SK-N-DZ (cell line): ENCODE data around the gene HES7.

Source experiments
- DNase-seq: peaks from one replicate; pipeline ENCODE4 v3.0.0-alpha.2; 2015; ENCODE audit warnings: low spot score

HES7 gene

DNA sequence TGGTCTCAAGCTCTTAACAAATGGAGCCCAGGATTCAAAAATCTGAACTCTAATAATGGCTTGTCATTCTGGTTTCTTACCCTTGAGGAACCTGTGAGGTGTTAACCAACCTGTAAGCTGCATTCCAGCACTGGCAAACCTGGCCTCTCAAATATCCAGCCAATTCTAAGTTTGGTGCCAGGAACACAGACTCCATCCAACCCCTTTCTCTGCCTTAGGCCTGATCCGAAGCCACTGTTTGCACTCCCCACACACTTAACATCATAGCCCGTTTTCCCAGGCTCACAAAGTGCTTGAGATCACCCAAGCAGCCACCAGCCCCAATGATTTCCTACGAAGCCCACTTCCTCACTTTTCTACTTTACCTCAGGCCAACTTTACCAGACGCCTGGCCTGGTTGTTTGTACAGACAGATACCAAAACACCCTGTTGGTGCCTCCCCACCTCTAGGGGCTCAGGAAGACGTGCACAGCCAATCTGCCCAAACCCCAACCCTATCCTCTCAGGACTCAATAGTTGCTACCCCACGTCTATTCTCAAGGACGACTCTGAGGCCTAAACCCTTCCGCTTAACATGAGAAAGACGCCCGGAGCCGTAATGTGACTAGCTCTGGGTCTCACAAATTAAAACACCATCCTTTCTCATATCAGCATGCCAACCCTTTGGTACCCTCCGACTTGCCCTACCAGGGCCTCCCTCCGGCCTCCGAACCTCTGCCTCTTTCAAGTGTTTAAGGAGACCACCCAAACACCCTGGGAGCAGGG, 31.5 kb upstream of the HES7 start:
- DNase-seq: no peak

DNA sequence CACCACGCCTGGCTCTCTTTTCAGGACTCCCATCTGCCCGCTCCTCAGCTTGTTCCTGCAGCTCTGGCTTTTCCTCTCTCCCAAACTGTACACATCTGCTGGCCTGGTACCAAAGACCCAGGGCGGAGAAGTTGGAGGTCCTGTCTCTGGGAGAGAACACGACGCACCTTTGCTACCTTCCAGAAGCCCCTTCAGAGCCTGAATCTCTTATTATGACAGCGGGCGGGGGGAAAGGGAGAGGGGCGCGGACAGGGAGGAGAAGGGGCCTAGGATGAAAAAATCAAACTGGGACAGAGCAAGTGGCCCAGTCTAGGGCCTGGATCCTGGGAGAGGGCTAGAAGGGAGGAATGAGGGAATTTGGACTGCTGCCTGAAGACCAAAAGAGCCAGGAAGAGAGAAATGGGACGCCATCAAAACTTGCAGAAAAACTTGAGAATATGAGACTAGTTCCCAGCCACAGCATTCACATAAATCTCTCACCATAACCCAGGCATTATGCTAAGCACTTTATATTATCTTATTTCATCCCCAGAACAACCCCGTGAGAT, 30.8 kb upstream of the HES7 start:
- DNase-seq: no peak

DNA sequence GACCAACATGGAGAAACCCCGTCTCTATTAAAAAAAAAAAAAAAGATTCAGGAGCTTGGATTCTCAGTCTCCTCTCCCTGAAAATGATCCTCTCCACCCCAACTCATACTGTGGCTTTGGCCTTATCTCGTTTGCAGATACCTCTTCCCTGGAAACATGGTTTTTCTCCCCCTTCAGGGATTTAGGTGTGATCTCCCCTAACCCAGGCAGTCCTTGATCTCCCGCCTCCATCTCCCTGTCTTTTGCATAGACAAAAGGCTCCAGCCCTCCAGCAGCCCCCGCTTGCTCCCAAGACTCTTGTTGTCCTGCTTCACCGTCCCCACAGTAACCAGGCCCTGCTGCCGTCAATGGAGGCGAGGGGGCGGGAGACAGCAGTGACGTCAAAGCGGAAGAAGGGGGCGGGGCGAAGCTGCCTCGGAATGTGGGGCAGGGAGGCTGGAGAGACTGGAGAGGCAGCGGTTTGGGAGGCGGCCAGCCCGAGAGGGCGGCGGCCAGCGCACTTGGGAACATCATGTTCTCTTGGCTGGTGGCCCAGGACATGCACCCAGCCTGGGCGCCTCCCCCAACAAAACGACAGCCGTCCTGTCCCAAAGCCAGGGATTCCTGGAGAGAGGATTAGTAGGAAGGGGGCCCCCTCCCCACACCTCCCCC, 30.2 kb upstream of the HES7 start:
- peak; percentile 88 for DNase-seq

DNA sequence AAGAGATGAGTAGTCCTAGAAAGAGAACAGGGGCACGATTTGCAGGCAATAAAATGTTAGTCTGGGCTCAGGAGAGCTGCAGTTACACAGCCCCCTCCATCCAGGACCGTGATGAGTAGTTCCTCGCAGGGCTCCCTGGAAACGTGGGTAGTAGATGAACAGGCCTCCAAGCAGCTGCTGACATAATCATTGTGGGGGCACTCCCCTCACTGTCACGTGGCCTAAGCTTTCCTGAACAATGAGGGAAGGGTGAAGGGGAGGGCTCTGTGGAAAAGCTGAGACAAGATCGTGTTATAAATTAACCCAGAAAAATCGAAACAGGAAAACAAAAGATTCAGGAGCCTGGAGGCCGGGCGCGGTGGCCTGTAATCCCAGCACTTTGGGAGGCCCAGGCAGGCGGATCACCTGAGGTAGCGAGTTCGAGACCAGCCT, 29.6 kb upstream of the HES7 start:
- peak; percentile 86 for DNase-seq

DNA sequence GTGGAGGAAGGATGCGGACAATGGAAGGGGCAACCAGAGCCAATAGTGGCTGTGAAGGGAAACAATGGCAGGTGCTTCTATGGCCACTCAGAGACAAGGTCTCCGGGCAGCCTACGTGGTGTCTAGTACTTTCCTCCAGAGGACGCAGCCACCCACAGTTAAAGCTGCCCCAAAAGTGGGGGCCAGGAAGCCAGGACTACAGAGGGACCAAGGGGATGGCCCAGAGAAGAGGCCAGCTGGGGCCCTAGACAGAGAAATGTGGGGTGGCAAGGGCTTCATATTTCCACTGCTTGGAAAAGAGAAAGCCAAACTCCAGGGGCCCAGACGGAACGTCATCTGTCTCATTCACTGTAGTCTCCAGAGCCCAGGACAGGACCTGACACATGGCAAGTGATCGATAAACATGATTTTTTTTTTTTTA, 29.1 kb upstream of the HES7 start:
- DNase-seq: no peak

DNA sequence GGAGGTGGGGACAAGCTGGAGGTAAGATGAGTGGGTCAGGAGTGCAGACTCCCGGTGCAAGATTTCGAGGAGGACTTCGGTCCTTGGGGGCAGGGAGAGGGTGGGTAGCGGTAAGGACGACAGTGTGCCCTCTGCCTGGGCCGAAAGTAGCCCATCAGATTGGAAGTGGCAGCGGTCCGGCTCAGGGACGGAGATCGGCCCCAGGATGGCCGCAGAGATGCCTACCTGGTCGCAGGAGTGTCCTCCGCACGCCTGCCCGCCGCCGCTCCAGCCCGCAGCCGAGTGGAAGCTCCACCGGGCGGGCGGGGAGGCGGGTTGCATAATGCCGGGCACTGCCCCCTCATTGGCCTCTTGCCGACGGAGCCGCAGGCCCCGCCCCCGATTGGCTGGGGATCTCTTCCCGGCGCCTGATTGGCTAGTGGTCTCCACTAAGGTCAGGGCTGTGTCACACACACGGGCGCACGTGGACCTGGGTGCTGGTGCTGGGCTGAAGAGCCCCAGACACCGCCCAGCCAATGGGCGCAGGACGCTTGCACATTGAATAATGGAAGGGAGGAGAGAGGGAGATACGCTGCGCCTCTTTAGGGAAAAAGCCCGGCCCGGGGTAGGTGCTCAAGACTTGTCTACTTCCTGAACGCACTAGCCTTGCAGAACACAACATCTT, 28.3 kb upstream of the HES7 start, which contains the start of gene PER1:
TSS of gene PER1 (minus strand) at position 293 of the 664 bp plus-strand sequence. CDS start 1,698 bp downstream, outside the sequence.
- peak; percentile 99 for DNase-seq

DNA sequence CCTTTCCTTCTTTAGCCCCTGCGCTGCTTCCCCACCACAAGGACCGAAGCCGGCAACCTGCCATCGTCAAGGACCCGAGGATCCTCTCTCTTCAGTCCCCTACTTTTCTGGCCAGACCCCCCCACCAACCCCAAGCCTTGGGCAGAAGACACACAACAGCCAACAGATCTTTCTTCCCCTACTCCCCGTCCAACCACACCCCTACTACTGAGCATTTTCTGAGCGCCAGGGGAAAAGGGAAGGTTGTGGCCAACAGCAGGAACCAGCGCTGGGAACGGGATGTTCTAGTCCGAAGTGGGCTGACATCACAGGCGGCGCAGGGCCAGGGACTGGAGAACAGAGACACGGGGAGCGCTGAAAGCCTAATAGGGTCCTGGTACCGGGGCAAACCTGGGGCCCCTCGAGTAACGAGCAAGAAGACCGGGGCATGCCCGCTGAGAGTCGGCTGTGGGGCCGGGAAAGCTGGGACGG, 27.8 kb upstream of the HES7 start:
- DNase-seq: no peak

DNA sequence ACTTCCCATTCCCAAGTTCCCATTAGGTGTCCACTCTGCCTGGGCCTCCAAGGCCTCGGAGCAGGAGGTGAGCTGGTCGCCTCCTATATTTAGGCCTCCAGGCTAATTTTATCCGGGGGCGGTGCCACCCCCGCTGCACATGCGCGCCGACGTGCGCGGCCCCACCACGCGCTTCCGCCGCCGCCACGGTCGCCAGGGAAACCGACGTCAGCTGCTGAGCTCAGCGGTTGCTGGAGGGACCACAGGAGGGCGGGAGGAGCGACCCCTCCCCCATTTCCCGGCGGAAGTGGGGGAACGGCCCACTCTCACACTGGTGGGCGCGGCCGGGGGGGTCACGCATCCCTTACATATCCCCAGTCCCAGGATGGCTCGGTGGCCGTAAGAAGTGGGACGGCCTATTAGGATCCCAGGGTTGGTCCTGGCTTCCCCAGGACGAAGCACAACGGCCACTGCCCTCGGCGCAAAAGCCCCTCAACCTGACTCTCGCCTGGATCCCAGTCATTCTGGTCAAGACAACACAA, 27.3 kb upstream of the HES7 start:
- DNase-seq: peak; percentile 86

DNA sequence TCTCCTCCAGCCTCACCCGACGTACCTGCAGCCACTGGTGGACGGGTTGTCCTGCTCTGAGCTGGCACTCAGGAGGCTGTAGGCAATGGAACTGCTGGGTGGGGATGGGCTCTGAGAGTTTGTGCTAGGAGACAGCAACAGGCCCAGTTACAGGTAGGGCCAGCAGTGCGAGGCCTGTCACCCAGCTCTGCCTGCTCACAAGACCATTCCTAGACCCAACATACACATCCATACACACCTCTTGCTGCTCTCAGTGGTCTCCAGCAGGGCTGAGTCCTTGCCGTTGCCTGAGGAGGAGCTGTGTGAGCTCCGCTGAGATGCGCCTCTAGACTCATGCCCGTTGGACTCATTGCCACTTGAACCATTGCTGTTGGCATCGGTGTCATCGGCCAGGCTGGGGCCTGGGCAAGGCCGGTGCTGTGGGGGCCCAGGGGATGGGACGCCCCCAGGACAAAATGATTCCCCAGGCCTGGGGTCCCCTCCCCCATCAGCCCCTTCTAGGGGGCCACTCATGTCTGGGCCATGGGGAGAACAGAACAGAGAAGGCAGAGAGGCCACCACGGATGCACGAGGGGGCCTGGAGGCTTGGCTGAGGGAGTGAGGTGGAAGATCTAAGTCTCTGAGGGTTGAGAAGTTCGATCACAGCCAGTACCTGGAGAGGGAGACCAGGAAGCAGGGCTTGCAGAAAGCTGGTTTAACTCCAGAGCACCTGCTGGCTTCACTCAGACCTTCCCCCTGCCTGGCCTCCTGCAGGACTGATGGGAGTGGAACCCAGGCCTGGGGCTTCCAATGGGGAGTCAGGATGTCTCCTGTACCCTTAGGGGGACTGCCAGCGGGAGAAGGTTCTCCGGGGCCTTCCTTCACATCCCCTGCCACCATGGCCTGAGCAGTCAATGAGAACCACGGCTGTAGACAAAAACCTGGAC, 26.6 kb upstream of the HES7 start:
- no peak for DNase-seq

DNA sequence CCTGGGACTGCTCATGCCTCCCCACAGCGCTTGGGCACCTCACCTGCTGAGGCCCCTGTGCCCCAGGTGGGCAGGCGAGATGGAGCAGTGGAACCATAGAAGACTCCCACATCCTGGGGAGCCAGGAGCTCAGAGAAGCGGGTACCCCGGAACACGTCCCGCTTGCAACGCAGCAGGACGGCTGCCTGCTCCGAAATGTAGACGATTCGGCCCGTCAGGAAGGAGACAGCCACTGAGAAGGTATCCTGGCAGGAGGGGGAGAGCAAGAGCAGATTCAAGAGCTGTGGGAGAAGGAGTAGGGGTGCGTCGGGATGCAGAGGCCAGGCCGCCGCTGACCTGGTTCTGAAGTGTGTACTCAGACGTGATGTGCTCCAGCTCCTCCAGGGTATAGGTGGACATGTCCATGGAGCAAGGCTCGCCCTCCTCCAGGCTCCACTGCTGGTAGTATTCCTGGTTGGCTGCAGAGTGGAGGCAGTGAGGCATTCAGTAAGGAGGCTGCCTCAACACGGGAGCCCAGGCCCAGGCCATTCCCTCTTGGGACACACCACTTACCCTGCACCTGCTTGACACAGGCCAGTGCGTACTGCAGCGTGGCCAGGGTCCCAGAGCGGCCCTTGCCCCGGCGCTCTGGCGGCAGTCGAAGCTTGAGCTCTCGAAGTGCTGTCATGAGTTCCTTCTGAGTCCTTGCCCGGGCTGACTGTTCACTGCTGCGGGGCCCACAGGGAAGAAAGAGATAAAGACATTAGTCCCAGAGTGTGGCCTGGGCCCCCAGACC, 25.7 kb upstream of the HES7 start:
- no peak for DNase-seq

DNA sequence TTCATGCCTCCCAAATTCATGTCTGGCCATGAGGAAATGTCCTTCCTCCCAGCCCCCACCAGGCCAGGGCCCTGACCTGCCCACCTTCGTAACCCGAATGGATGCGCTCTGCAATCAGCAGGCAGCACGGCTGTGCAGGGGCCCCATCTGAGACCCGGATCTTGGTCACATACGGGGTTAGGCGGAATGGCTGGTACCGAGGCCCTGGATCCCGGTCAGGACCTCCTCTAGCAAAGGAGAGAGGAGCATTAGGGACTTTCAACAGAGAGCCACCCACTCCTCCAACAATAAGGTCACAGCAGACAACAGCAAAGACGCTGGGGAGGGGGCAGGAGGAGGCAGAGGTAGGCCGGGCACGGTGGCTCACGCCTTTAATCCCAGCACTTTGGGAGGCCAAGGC, 24.7 kb upstream of the HES7 start:
- DNase-seq: no peak

DNA sequence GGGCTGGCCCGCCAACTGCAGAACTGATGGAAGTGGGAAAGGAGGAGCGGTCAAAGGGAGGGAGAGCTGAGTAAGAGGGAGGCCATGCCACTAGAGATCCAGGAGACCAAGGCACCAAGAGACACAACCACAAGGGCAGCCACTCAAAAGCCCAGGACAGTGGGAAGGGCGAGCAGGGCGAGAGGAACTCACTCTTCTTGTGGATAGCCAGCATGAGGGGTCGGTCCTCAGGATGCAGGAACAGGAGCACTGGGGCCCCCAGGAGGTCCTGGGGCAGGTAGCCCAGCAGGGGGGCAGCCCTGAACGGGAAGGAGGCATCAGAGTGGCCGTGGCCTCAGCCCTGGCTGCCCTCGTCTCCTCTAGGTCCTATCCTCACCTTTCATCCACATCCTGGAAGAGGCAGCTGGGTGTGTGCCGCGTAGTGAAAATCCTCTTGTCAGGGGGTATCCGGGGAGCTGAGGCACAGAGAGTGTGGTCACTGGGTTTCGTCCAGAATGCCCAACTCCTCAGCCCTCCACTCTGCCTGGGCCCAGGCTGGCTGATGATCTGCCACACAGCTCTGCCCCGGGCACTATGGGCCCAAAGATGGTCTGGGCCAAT, 24.0 kb upstream of the HES7 start:
- no peak for DNase-seq

DNA sequence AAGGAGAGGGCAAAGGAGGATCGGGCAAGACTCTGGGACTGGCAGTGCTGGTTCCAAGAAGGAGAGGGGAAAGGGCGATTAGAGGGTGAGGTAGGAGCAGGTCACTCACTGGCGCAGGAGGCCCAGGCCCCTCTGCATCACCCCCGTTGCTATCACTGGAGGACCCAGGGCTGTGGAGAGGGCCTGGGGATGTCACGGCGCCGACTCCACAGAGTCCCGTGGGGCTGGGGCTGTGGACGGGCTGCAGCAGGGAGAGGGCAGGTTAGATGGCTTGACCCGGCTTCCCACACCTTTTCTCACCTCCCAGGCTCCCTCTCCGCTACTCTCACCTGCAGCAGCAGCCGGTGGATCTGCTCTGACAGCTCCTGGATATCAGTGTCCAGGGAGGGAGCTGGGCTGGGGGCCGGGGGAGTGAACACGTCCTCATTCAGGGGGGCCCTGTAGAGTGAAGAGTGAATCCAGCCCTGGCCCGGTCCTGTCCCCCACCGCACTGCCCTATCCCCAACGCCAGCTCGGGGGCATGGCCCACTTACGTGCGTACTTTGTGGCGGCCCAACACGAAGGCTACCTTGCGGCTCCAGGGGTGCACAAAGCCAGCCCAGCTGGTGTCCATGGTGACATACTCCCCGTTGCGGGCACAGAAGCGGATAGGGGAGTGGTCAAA, 23.4 kb upstream of the HES7 start:
- DNase-seq: no peak

DNA sequence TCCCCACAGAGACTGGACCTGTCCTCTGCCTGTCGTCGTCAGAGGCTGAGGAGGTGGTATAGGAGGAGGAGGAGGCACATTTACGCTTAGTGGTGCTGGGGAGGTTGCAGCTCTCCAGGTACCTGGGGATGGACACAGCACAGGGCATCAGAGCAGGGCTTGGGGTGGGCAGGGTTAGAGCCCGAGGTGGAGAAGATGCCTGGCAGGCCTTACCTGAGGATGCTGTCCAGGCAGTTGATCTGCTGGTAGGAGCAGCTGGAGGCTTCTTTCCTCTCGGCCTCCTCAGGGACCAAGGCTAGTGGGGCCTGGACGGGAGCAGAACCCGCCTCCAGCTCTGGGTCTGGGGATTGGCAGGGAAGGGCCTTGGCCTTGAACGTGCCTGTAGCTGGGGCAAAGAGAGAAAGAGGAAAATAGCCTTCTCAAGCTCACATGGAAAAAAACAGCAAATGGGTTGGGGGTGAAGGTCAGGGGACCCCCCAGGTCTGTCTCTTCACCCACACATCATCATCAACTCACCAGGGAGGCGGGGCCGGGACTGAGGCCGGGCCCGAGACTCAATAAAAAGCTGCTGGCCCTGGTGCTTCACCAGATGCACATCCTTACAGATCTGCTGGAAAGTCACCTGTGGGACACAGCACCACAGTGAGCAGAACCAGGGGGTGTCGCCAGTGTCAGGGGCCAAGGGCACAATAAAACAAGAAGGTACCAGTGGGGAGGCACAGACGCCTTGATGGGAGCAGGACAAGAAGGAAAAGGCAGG, 22.7 kb upstream of the HES7 start:
- no peak for DNase-seq

DNA sequence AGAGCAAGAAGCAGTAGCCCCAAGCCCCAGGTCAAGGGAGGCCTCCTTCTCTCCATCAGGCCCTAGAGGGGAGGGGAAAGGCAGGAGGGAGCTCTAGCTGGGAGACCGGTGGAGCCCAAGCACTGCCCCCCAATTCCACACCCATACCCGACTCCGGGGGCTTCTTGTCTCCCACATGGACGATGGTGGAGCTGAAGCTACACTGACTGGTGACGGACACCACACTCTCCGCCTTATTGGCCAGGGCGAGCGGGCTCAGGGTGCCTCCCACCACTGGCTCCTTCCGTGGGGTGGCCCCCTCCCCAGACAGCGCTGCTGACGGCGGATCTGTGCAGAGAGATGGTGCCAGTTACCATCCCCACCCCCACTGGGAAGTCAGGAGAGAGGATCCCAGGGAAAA, 21.9 kb upstream of the HES7 start:
- DNase-seq: no peak

DNA sequence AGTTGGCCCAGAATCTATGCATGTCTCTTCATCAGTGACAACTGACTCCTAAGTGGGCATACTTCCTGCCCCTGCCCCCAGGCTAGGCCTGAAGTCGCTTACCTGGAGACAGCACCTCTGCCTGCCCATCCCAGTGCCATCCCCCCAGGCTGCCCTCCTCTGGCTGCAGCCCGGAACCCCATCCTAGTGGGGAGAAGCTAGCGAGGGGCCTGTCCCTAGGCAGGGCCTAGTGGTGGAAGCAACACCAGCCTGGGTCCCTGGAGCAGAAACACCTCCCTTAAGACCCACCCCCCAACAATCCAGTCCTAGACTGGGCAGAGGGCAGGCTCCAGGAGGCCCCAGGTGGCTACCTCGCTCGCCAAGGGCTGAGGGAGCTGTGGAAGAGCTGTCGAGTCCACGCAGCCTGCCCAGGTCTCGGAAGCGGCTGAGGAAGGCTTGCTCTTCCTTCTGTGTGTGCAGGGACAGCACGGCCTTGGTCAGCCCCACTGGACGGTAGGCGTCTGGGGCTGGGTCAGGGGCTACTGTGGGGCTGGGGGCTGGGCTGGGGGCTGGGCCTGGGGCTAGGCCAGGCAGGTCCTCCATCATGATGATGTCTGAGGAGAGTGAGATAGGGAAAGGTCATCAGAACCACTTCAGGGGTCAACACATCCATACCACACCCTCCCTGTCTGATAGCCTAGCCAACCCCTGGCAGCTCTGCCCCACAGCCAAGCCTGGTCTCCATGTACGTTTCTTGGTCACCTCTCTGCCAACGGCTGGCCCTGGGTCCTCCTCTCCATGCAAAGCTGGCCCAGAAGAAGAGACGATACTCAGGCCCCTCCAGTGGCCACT, 20.7 kb upstream of the HES7 start:
- DNase-seq: no peak
